Retinal pigment epithelial cell (primary cell): ENCODE data around the gene TMTC4.

Experiments used
- DNase-seq: peaks from one replicate; pipeline ENCODE4 v3.0.0-alpha.2; 2010; ENCODE audit warnings: low read depth
- H3K4me3 ChIP-seq: 2 replicates; pipeline ENCODE4 v1.5.1; 2011; ENCODE audit warnings: mild to moderate bottlenecking, low read length, control low read depth, moderate library complexity
- CTCF ChIP-seq: conservative IDR thresholded peaks from 2 replicates; pipeline ENCODE4 v1.5.1; 2011; ENCODE audit warnings: low read depth, low read length, control low read depth, inconsistent platforms

TMTC4 gene

GRCh38 chr13:100674872-100675660 lies 471 bp upstream of the TMTC4 start:
- peak; percentile 92 for DNase-seq
- TF ChIP-seq CTCF = peak; percentile 35
- H3K4me3 ChIP-seq = peak overlapping the region; percentile 82

GRCh38 chr13:100673713-100674571 lies 653 bp downstream of the TMTC4 start:
- TF ChIP-seq CTCF = no peak
- peak; percentile 61 for DNase-seq
- peak overlapping the region; percentile 66 for H3K4me3 ChIP-seq

- DNase-seq = no peak
- no peak for TF ChIP-seq CTCF
Observed at GRCh38 chr13:100673376-100673712, 1.3 kb downstream of the TMTC4 start.

GRCh38 chr13:100671389-100672182 lies 3.0 kb downstream of the TMTC4 start:
- TF ChIP-seq CTCF = no peak
- no peak overlapping the region for H3K4me3 ChIP-seq
- no peak for DNase-seq

More at GRCh38 chr13:100673376-100673712, 1.3 kb downstream of the TMTC4 start:
- H3K4me3 ChIP-seq = peak overlapping the region; percentile 66

GRCh38 chr13:100668408-100668807 lies 6.2 kb downstream of the TMTC4 start:
- no peak for TF ChIP-seq CTCF
- H3K4me3 ChIP-seq = no peak overlapping the region
- no peak for DNase-seq

- no peak overlapping the region for H3K4me3 ChIP-seq
- no peak for TF ChIP-seq CTCF
- DNase-seq = no peak
Observed at GRCh38 chr13:100667894-100668293, 6.7 kb downstream of the TMTC4 start.
